HG02588 (cell line): ENCODE measurements around the gene BRF1.

ENCODE experiments used
- ATAC-seq: cut with Tn5 transposase; IDR thresholded peaks from one replicate; pipeline ENCODE4 v1.9.1; 2021; ENCODE audit warnings: mild to moderate bottlenecking, moderate library complexity; ENCODE audit not compliant: unreplicated experiment

BRF1 gene

DNA sequence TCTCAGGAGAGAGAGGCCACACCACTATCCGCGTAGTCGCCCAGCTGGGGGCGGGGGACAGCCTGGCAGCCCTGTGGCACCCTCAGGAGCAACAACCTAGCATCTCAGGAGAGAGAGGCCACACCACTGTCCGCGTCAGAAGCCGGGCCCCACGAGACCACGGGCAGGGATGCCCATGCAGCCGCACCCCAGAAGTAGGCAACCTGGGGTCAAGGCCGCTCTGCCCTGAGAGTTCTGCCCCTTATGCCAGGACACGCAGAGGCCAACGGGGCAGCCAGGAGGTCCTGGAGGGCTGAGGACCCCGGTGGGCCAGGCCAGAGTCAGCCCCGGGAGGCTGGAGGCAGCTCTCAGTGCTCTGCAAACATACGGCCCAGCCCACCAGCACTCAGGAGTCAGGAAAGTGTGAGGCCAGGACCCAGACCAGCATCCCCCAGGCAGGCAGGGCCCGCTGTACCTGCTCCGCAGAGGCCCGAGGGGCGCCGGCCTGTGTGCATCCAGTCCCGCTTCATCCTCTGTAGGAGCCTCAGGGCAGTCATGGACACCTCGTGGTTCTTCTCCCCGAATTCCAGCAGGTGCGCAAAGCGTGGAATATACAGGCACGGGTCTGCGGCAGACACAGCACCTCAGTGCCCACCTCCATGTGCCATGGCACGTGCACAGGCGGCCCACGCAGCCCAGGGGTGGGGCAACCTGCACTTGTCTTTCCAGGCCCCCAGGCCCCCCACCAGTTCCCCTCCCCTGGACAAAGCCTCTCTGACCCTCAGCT, 59.8 kb downstream of the BRF1 start:
- ATAC-seq, result no peak

DNA sequence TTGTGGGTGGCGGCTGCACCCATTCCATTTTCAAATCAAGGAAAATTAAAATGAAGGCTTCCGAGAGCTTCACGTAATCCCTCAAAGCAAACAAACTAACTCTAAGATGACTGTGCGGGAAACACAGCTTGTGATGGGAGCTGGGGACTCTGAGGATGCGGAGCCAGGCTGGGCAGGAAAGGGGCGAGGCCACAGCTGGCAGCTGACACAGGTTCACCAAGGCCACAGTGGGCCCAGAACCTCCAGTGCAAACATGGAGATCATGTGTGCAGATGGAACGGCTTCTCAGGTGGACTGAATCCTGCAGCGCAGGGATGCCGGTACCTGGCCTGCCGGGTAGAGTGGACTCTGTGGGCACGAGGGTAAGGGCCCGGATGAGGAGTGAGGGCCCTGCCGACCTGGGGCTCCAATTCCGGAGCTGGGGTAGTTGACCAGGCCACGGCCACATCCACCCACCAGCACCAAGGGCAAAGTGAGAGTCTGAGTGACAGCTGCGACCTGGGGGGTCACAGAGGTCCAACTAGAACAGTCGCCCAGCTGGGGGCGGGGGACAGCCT, 71.6 kb downstream of the BRF1 start:
- no peak for ATAC-seq

DNA sequence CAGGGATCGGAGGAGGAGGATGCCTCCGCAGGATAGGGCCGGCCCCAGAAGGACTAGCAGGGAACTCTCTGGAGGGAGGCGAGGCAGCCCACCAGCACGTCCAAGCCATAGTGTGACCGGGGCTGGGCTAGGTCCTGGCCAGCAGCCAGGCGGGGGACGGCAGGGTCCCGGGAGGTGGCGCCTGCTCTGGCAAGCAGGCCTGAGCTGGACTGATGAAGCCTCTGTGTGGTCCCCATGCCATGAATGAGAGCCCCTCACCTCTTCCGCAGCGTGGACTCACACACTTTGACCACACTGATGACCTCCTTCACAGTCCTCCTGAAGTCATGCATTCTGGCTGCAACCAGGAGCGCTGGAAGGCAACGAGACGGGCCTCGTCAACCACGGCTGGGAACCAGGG, 72.2 kb downstream of the BRF1 start:
- no peak for ATAC-seq

DNA sequence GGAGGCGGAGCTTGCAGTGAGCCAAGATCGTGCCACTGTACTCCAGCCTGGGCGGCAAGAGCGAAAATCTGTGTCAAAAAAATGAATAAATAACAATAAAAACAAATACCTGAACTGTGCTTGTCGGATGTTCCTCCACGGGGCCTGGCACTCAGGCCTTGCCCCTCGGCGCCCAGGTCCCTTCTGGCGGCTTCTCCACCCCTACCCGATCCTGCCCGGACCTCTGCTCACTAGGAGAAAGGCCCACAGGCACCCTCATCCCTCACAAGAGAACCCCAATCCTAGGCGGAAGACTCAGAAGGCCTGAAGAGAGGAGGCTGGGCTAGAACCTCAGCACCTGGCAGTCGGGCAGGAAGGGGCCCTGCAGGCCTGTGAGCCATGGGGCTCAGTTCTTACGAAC, 73.5 kb downstream of the BRF1 start:
- ATAC-seq, result no peak

DNA sequence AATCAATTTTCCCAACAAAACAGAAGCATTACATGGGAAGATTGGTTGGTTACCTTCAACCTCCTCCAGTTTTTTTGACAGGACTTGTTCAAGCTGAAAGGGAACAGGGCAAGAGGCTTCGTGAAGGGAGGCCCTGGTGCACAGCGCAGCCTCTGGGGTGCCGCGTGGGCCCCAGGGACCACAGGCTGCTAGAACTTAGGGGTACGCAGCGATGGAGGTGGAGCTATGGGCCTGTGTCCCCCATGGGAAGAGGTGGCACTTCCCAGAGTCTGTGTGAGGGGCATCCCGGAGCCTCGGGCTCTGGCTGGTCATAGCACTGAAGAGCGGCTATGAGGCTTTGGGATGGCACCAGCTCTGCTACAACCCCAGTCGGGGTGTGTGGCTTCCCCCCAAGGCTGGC, 74.6 kb downstream of the BRF1 start:
- no peak for ATAC-seq

DNA sequence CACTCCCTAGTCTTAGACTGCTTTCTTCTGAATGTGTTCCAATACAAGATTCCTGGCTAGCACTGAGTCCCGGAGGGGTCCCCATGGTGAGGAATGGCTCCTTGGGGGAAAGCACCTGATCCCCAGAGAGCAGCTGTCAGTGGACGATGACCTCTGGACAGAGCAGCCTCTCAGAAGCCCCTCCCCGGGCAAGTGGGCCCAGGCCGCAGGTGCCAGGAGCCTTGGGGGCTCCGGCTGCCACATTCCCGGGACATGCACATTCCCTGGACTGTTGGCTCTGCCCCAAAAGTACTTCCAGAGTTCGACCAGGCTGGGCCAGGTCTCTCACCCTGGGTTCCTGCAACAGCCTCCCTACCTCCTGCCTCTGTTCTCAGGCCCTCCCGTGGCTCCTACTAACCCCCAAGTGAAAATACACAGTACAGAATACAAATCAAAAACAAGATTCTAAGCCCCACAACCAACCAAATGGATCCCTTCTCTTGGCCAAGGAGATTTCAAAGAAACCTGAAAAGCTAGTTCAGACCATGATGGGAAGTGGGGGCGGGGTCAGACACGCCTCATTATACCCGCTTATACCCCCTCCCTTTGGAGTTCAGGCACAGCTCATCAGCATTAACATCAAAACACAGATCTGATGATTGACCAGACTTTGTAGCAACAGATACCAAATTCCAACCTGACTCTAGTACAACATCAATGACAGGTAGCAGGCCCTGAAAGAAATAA, 75.8 kb downstream of the BRF1 start:
- no peak for ATAC-seq

DNA sequence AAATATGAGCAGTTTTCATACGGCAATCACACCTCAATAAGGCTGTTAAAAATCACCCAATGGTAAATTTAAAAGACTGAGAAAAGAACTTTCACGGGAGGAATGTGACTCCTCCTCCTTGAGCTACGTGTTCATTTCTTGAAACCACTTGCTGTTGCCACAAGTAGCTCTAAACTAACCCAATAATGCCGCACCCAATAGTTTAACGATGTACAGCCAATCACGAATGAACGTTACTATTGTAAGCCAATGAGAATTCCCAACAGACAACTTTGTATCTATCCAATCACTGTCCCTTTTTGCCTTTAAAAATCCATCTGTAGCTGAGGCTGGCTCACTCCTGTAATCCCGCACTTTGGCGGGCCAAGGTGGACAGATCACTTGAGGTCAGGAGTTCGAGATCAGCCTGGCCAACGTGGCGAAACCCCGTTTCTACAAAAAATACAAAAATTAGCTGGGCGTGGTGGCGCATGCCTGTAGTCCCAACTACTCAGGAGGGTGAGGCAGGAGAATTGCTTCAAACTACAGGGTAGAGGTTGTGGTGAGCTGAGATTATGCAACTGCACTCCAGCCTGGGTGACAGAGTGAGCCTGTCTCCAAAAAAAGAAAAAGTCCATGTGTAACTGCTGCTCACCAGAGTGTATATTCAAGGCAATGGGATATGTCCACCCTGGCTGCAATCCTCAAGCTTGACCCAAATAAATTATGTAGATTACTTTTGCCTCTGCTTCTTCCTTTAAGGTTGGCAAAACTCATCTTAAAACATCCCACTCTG, 76.8 kb downstream of the BRF1 start:
- ATAC-seq, result no peak

DNA sequence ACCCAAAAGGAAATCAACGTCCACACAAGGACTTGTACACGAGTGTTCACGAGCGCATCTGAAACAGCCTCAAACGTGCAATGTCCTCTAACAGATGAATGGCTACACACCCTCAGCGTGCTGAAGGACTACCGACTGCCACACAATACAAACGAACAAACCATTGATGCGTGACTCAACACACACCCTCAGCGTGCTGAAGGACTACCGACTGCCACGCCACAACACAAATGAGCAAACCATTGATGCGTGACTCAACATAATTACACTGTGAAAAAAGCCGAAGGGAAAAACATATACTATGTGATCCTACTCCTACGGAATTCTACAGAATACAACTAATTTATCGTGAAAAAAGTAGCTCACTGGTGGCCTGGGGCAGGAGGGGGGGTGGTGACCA, 77.5 kb downstream of the BRF1 start:
- no peak for ATAC-seq

DNA sequence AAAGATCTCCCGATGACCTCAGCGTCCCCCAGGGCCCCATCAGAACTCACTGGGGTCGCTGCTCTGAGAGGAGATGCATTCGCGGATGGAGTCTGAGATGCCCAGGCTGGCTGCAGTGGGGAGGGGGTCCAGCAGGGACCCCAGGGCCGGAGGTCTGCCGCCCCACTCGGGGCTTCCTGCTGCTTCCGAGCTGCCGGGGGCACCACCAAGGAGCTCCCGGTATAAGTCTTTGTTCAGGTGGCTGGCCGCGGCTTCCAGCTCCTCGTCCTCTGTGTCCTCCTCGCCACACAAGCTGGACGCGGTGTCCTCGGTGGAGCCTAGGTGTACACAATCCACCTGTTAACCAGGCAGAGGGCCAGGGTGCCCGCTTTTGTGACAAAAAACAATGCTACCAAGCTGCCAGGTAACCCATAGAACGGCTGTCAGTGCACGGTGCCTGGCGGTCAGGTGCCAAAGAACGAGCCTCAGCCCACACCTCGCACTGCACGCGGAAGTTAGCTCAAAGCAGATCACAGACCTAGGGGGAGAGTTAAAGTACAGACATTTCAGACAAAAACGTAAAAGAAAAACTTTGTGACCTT, 79.1 kb downstream of the BRF1 start:
- no peak for ATAC-seq

DNA sequence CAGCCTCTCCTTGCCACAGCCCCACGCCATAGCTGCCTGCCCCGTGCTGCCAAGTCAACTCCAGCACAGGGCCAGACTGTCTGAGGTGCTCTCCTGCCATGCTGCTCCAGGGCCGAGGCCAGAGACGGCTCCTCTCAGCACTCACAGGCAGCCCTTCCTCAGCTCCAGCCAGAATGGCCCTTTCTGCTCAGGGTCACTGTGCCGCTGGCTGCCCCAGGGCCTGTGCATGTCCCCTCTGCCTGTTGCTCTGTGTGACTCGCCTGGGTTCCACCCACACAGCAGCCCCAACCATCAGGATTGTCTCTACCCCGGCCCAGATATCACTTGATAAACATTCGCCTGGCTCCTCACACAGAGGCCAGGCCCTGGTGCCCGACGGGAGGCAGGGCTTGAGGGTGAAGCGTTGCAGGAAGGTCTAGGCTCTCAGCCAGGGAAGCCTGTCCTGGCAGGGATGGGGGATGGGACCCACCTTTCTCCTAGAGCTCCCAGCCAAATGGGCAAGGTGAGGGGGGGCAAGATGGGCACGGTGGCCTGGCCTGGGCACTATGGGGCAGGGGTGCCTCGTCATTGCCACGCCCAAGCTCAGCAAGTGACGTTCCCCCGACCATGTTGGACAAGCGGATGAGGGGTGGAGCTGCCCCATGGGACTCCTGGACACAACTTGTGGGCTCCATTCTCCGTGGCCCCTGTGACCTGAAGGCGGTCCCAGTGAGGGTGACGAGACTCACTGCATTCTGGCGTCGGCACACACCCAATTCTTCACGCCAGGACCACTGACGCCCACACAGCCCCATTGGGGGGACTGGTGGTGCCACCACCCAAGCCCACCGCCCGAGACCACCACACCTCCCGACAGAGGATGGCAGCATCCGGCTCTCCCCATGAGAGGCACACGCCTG, 79.9 kb downstream of the BRF1 start:
- no peak for ATAC-seq

DNA sequence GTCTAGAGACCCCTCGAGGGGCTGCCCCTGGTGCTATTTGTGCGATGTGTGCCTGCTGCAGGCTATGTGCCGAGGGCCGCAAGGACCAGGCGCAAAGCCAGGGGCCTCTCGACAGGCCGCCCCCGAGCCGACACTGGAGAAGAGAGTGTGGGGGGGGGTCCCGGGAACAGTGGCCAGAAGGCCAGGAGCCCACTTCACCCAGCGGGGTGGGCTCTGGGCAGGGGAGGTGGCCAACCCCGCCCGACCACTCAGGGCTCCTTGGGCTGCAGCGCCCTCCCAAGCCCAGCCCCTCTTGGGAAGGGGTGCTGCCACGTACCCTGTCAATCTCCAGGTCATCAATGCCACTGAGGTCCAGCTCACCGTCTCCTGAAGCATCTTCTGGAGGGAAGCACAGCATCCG, 81.0 kb downstream of the BRF1 start:
- no peak for ATAC-seq

DNA sequence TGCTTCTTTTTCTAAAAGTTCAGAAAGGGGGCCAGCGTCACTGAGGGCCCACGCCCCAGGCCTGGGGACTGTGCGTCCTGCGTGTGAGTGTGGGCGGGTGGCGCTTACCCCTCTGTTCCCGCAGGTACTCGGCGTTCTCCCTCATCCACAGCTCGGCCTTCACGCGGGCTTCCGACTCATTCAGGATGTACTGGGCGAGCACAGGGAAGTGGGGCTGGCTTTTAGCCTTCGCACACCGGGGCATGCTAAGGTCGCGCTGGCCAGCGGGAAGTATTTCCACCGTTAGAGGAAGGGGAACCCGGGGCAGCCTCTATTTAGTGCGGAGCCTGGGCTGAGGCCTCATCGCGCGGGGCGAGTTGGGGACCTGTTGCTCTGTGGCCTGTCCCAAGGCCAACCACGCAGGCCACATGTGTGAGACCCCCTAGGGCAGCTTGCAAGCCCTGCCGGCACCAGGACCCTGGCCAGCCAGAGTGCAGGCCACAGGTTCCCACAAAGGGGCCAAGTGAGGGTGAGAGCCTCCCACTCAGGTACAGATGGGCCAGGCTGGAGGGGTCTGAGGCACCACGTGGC, 81.7 kb downstream of the BRF1 start:
- ATAC-seq, result no peak

DNA sequence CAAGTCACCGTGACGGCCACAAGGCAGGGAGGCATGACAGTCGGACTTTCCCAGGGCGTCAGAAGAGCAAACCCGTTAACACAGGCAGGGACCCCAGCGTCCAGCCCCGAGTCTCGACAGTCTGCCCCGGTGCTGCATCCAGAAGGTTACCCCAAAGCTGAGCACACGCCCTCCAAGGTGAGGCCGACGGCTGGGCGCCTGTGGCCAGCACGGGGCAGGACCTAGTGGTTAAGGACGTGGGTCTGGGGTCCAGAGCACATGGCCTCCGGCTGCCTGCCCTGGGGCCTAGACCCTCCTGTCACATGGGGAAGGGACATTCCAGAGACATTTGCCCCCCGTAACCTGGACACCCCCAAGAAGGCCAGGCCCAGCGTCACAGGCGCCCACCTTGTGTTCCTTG, 82.2 kb downstream of the BRF1 start:
- ATAC-seq, result no peak

DNA sequence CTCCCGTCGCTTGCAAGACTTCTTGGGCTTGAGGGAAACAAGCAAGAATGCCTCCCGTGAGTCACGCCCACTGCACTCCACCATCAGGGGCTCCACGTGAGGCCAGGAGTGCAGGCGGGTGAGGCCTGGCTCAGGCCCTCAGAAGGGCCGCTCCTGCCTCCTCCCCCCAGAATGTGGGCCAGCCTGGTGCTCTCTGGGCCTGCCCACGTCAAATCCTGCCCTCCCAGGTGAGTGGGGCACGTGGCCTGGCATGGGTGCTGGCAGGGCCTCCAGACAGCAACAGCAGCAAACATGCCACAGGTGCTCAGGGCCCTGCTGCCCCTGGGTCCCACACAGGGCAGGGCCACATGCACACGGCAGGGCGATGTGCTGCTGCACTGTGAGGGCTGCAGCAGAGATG, 83.0 kb downstream of the BRF1 start:
- no peak for ATAC-seq

DNA sequence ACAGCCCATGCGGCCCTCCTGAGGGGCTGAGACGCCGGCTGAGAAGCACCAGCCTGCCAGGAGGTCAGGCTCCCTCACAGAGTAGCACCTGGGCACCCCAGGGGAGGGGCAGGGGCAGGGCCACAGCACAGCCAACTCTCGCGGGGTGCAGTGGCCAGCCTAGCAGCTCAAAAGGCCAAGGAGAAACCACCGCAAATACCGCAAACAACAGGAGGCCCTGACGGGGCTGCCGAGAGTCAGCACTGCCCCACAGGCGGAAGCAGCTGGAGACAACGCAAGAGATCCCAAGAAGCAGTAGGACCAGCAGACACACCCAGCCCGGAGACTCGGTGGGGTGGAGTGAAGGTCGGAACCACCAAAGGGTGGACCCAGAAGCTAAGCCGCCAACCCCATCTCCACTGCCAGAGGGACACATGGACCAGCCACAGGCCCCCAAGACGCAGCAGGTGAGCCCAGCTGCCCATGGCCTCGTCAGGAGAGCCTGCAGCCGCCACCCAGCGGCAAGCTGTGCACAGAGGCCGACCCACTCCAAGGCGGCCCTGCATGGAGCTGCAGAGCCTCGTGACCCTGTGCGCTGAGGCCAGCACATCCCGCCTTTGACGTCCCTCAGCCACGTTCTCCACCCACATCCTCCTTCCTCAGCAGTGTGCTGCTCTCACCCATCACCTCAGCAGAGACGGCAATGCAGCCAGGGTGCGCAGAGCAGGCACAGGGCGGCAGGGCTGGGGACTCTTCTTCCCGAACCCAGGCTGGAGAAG, 84.1 kb downstream of the BRF1 start:
- no peak for ATAC-seq

DNA sequence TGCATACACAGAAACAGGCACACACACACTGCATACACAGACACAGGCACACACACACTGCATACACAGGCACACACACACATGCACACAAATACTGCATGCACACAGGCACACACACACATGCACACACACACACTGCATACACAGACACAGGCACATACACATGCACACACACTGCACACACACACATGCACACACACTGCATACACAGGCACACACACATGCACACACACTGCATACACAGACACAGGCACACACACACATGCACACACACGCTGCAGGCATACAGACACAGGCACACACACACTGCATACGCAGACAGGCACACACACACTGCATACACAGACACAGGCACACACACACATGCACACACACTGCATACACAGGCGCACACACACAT, 85.2 kb downstream of the BRF1 start:
- no peak for ATAC-seq

DNA sequence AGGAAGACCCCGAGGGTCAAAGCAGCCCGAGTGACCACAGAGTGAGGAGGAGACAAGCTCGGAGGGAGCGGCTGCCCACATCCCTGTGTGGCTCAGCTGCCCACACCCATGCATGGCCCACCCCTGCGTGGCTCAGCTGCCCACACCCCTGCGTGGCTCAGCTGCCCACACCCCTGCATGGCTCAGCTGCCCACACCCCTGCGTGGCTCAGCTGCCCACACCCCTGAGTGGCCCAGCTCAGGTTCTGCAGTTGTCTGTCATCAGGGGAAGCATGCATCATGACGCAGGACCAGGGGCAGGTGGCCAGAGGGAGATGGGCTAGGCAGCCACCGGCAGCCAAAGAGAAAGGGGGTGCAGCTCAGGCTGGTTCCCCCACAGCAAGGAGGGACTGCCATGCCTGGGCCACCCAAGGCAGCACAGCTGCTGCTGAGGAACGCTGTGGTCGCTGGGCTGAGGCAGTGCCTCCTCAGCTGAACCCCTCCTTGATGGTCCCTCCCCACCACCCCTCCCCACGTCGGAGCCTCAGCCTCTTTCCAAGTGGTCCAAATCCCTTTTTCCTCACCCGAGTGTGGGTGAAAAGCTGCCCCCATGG, 86.4 kb downstream of the BRF1 start:
- ATAC-seq, result no peak

DNA sequence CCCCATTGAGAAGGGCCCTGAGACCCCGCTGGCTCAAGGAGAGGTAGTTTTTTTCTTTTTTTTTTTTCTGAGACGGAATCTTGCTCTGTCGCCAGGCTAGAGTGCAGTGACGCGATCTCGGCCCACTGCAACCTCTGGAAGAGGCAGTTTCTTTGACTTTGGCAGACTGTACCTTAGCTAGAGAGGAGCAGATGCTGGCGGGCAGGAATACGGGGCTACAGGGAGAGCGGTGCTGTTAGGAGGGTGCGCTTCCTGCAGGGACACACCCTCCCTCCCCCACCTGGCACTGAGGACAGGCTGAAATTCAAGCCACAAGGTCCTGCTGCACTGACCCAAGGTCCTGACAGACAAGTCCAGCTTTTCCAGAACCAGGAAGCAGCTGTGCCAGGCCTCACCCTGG, 87.4 kb downstream of the BRF1 start:
- no peak for ATAC-seq
